HEK293T (cell line): ENCODE data around the gene CALN1.

ENCODE experiments used
- ARNT ChIP-seq: fragments of 450-650 bp; IDR thresholded peaks from 2 replicates; pipeline ENCODE4 v1.6.1; 2017; ENCODE audit warnings: mild to moderate bottlenecking
- BHLHE40 ChIP-seq: fragments of 450-650 bp; IDR thresholded peaks from 2 replicates; pipeline ENCODE4 v1.6.1; 2016; ENCODE audit warnings: mild to moderate bottlenecking, moderate library complexity, borderline replicate concordance
- CTBP1 ChIP-seq: fragments of 450-650 bp; IDR thresholded peaks from 2 replicates; pipeline ENCODE4 v1.6.1; 2016; ENCODE audit warnings: borderline replicate concordance
- ELF4 ChIP-seq: fragments of 450-650 bp; IDR thresholded peaks from 2 replicates; pipeline ENCODE4 v1.6.1; 2017; ENCODE audit warnings: antibody characterized with exemption
- FOXA1 ChIP-seq: fragments of 450-650 bp; IDR thresholded peaks from 2 replicates; pipeline ENCODE4 v1.6.1; 2016; ENCODE audit warnings: mild to moderate bottlenecking
- FOXK2 ChIP-seq: fragments of 450-650 bp; IDR thresholded peaks from 2 replicates; pipeline ENCODE4 v1.6.1; 2016; ENCODE audit warnings: mild to moderate bottlenecking
- FOXM1 ChIP-seq: fragments of 450-650 bp; IDR thresholded peaks from 2 replicates; pipeline ENCODE4 v1.6.1; 2017; ENCODE audit warnings: mild to moderate bottlenecking, borderline replicate concordance
- HDGF ChIP-seq: fragments of 450-650 bp; IDR thresholded peaks from 2 replicates; pipeline ENCODE4 v1.6.1; 2017; ENCODE audit warnings: antibody characterized with exemption, borderline replicate concordance
- L3MBTL2 ChIP-seq: fragments of 450-650 bp; conservative IDR thresholded peaks from 2 replicates; pipeline ENCODE4 v1.6.1; 2016; ENCODE audit warnings: mild to moderate bottlenecking
- LEF1 ChIP-seq: fragments of 450-650 bp; IDR thresholded peaks from 2 replicates; pipeline ENCODE4 v1.6.1; 2017; ENCODE audit warnings: mild to moderate bottlenecking, borderline replicate concordance
- NFRKB ChIP-seq: fragments of 450-650 bp; IDR thresholded peaks from 2 replicates; pipeline ENCODE4 v1.6.1; 2016; ENCODE audit warnings: mild to moderate bottlenecking, moderate library complexity
- SP1 ChIP-seq: fragments of 450-650 bp; IDR thresholded peaks from 2 replicates; pipeline ENCODE4 v1.6.1; 2017
- SUZ12 ChIP-seq: fragments of 450-650 bp; IDR thresholded peaks from 2 replicates; pipeline ENCODE4 v1.6.1; 2016; ENCODE audit warnings: mild to moderate bottlenecking
- TARDBP ChIP-seq: fragments of 450-650 bp; IDR thresholded peaks from 2 replicates; pipeline ENCODE4 v1.6.1; 2016

DNA sequence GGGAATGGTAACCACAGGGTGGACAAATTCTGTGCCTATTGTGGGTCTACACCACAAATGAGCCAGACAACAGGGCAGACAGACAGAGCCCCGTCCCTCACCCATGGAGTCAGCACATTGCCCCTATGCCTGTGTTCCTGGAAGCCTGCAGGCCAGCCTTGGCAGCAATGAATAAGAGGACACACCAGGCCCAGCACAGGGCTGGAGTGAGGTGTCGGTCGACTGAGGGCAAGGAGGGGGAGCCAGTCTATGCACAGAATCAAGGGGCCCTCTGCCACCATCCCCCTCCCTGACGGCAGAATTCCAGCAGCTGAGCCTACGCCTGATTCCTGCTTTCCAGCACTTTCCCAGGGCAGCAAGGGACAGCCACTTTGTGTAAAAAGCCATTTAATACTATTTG, 98.2 kb downstream of the CALN1 start:
- TF ChIP-seq L3MBTL2 (no peak), NFRKB (no peak), ELF4 (no peak), SUZ12 (no peak), FOXM1 (no peak), SP1 (no peak), CTBP1 (no peak), BHLHE40 (no peak), FOXK2 (no peak), FOXA1 (no peak), TARDBP (no peak), LEF1 (no peak), HDGF (no peak), ARNT (no peak)
